ENCODE measurements around the gene MRPL48. TPM values are rescaled to one million over a fixed set of nuclear protein-coding genes. Genes with fewer than 3 reads are reported as not detected.

Gene MRPL48
- polyA plus RNA-seq, 1 of the 3 experiments (the other 2 are of a cell fraction): 29.2 TPM

DNA sequence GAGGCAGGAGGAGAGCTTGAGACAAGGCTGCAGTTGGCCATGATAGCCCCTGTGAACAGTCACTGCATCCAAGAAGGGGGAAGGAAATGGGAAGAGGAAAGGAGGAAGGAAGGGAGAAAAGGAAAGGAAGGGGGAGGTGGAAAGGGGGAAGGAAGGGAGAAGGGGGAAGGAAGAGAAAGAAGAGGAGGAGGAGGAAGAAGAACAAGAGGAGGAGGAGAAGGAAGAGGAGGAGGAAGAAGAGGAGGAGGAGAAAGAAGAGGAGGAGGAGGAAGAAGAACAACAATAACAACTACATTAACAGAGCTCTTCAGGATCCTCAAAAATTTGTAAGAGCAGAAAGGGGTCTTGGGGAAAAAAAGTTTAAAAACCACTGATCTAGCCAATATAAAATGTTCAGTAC, 32.0 kb upstream of the MRPL48 start:
- no peak overlapping the region for H3K4me3 ChIP-seq (ENCODE audit: low read depth in 2 of 2, low read length in 1 of 2)
- H3K9ac ChIP-seq: no peak overlapping the region
- no peak overlapping the region for H3K4me2 ChIP-seq
- TF ChIP-seq, protein P1, sequence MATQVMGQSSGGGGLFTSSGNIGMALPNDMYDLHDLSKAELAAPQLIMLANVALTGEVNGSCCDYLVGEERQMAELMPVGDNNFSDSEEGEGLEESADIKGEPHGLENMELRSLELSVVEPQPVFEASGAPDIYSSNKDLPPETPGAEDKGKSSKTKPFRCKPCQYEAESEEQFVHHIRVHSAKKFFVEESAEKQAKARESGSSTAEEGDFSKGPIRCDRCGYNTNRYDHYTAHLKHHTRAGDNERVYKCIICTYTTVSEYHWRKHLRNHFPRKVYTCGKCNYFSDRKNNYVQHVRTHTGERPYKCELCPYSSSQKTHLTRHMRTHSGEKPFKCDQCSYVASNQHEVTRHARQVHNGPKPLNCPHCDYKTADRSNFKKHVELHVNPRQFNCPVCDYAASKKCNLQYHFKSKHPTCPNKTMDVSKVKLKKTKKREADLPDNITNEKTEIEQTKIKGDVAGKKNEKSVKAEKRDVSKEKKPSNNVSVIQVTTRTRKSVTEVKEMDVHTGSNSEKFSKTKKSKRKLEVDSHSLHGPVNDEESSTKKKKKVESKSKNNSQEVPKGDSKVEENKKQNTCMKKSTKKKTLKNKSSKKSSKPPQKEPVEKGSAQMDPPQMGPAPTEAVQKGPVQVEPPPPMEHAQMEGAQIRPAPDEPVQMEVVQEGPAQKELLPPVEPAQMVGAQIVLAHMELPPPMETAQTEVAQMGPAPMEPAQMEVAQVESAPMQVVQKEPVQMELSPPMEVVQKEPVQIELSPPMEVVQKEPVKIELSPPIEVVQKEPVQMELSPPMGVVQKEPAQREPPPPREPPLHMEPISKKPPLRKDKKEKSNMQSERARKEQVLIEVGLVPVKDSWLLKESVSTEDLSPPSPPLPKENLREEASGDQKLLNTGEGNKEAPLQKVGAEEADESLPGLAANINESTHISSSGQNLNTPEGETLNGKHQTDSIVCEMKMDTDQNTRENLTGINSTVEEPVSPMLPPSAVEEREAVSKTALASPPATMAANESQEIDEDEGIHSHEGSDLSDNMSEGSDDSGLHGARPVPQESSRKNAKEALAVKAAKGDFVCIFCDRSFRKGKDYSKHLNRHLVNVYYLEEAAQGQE (IDR thresholded peaks at IDR 0.05; ENCODE audit: low read depth, low read length): no peak
- no peak for TF ChIP-seq POLR2AphosphoS5 (IDR thresholded peaks at IDR 0.05; ENCODE audit: low read depth, low read length)
- TF ChIP-seq NFIC (IDR thresholded peaks at IDR 0.05; ENCODE audit: borderline replicate concordance): no peak
- no peak for TF ChIP-seq SMC3 (IDR thresholded peaks at IDR 0.05; ENCODE audit: low read depth, low read length)
- TF ChIP-seq ELF1 (IDR thresholded peaks at IDR 0.05): no peak
- TF ChIP-seq NRF1 (IDR thresholded peaks at IDR 0.05; ENCODE audit: low read depth, low read length): no peak
- TF ChIP-seq, protein P2, sequence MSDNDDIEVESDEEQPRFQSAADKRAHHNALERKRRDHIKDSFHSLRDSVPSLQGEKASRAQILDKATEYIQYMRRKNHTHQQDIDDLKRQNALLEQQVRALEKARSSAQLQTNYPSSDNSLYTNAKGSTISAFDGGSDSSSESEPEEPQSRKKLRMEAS (IDR thresholded peaks at IDR 0.05; ENCODE audit: low read depth): no peak
- TF ChIP-seq MEF2A (IDR thresholded peaks at IDR 0.05; ENCODE audit: borderline replicate concordance, low read depth): no peak
- TF ChIP-seq FOSL2 (IDR thresholded peaks at IDR 0.05; ENCODE audit: borderline replicate concordance, low read depth): no peak
- TF ChIP-seq RAD21 (IDR thresholded peaks at IDR 0.05; ENCODE audit: low read length): no peak
- no peak for DNase-seq
- H3K36me3 ChIP-seq (replicated peaks in 1 of 2; ENCODE audit: control insufficient read depth in 1 of 2, insufficient read depth in 2 of 2, low read length in 1 of 2): no peaks in the 10 kb centered on the region
- H3K27me3 ChIP-seq (ENCODE audit: insufficient read depth): no peaks in the 10 kb centered on the region
- POLR2A ChIA-PET: no interaction called here
- H3K4me1 ChIP-seq (ENCODE audit: control insufficient read depth in 1 of 2, insufficient read depth in 2 of 2, low read depth in 1 of 2, low read length in 1 of 2): peaks cover 4 to 13% of the 10 kb centered on the region in 2 experiments; a peak in 2 of 4 replicates
- H2AFZ ChIP-seq (ENCODE audit: low read depth): no peak overlapping the region
- H3K79me2 ChIP-seq (ENCODE audit: insufficient read depth): peaks cover 99% of the 10 kb centered on the region
- H3K27ac ChIP-seq (ENCODE audit: low read depth in 2 of 2, low read length in 1 of 2): no peak overlapping the region
- H3K9me3 ChIP-seq: no peaks in the 10 kb centered on the region
- peaks cover 81% of the 10 kb centered on the region for H4K20me1 ChIP-seq (ENCODE audit: insufficient read depth)
- CTCF ChIA-PET: interaction anchor here (0.7 kb wide), 1 partner anchor 9 kb away, joined by 3 read pairs; no protein-coding TSS in a partner anchor
- no peaks in the 10 kb centered on the region for H3K9me2 ChIP-seq
- peaks cover 2% of the 10 kb centered on the region for H3F3A ChIP-seq (replicated peaks; ENCODE audit: insufficient read depth)

DNA sequence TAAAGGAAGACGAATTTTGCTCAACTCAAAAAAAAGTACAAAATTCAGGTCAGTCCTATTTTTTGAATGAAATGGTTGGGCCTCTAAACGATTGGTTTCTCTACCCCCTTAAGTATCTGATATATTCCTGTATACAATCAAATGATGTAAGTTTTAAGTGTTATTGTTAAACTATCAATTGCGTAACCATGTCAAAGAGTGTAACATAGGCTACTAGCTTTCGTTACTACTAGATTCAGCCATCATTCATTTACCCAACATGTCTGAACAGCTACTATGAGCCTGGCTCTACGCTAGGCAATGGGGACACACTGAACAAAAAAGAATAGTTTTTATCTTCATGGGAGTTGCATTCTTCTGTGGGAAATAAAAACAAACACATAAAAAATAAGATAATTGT, 30.1 kb upstream of the MRPL48 start:
- peak overlapping the region; percentile 83; the same call in 1 of the 2 replicates for H3K4me2 ChIP-seq
- no peak overlapping the region for H3K4me3 ChIP-seq (ENCODE audit: low read depth in 2 of 2, low read length in 1 of 2)
- peaks cover 4 to 13% of the 10 kb centered on the region in 2 experiments; a peak in 2 of 4 replicates for H3K4me1 ChIP-seq (ENCODE audit: control insufficient read depth in 1 of 2, insufficient read depth in 2 of 2, low read depth in 1 of 2, low read length in 1 of 2)
- no peaks in the 10 kb centered on the region for H3F3A ChIP-seq (replicated peaks; ENCODE audit: insufficient read depth)
- no peak for DNase-seq
- TF ChIP-seq TCF12 (IDR thresholded peaks at IDR 0.05) (no peak), MEF2A (IDR thresholded peaks at IDR 0.05; ENCODE audit: borderline replicate concordance, low read depth) (no peak), FOXM1 (IDR thresholded peaks at IDR 0.05; ENCODE audit: low read depth) (no peak), POLR2AphosphoS5 (IDR thresholded peaks at IDR 0.05; ENCODE audit: low read depth, low read length) (no peak), MXI1 (IDR thresholded peaks at IDR 0.05; ENCODE audit: low read depth, low read length) (no peak), GATA2 (CRISPR knock-in tag; IDR thresholded peaks at IDR 0.05) (no peak), FOXJ3 (CRISPR knock-in tag; IDR thresholded peaks at IDR 0.05) (no peak)
- TF ChIP-seq, protein P3, sequence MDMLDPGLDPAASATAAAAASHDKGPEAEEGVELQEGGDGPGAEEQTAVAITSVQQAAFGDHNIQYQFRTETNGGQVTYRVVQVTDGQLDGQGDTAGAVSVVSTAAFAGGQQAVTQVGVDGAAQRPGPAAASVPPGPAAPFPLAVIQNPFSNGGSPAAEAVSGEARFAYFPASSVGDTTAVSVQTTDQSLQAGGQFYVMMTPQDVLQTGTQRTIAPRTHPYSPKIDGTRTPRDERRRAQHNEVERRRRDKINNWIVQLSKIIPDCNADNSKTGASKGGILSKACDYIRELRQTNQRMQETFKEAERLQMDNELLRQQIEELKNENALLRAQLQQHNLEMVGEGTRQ (IDR thresholded peaks at IDR 0.05; ENCODE audit: borderline replicate concordance, low read depth, low read length): no peak
- TF ChIP-seq, protein P4, sequence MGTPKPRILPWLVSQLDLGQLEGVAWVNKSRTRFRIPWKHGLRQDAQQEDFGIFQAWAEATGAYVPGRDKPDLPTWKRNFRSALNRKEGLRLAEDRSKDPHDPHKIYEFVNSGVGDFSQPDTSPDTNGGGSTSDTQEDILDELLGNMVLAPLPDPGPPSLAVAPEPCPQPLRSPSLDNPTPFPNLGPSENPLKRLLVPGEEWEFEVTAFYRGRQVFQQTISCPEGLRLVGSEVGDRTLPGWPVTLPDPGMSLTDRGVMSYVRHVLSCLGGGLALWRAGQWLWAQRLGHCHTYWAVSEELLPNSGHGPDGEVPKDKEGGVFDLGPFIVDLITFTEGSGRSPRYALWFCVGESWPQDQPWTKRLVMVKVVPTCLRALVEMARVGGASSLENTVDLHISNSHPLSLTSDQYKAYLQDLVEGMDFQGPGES (IDR thresholded peaks at IDR 0.05; ENCODE audit: low read depth, low read length): no peak
- TF ChIP-seq, protein P5, sequence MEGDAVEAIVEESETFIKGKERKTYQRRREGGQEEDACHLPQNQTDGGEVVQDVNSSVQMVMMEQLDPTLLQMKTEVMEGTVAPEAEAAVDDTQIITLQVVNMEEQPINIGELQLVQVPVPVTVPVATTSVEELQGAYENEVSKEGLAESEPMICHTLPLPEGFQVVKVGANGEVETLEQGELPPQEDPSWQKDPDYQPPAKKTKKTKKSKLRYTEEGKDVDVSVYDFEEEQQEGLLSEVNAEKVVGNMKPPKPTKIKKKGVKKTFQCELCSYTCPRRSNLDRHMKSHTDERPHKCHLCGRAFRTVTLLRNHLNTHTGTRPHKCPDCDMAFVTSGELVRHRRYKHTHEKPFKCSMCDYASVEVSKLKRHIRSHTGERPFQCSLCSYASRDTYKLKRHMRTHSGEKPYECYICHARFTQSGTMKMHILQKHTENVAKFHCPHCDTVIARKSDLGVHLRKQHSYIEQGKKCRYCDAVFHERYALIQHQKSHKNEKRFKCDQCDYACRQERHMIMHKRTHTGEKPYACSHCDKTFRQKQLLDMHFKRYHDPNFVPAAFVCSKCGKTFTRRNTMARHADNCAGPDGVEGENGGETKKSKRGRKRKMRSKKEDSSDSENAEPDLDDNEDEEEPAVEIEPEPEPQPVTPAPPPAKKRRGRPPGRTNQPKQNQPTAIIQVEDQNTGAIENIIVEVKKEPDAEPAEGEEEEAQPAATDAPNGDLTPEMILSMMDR (IDR thresholded peaks at IDR 0.05): no peak
- no peaks in the 10 kb centered on the region for H3K9me3 ChIP-seq
- no peaks in the 10 kb centered on the region for H3K9me2 ChIP-seq
- no peaks in the 10 kb centered on the region for H3K36me3 ChIP-seq (replicated peaks in 1 of 2; ENCODE audit: control insufficient read depth in 1 of 2, insufficient read depth in 2 of 2, low read length in 1 of 2)
- peaks cover 81% of the 10 kb centered on the region for H3K79me2 ChIP-seq (ENCODE audit: insufficient read depth)
- WGBS (ENCODE audit: low lambda C conversion rate): 97% methylated on average over 5 of the region's 5 CpGs
- H2AFZ ChIP-seq (ENCODE audit: low read depth): no peak overlapping the region
- H3K9ac ChIP-seq: no peak overlapping the region
- no peaks in the 10 kb centered on the region for H3K27me3 ChIP-seq (ENCODE audit: insufficient read depth)
- ChIA-PET CTCF (no interaction called here), POLR2A (interaction anchor here (0.5 kb wide), 1 partner anchor 957 kb away, joined by 4 read pairs; no protein-coding TSS in a partner anchor)
- H4K20me1 ChIP-seq (ENCODE audit: insufficient read depth): peaks cover 62% of the 10 kb centered on the region
- H3K27ac ChIP-seq (ENCODE audit: low read depth in 2 of 2, low read length in 1 of 2): no peak overlapping the region
